Effector memory CD8-positive, alpha-beta T cell (primary cell): Measurements from ENCODE around the gene ZDHHC11.
"Not testable (repeated sequence)": the region's sequence is repeated elsewhere in the genome, so short reads cannot be mapped to it uniquely, and the experiment has no call there.

Experiments used
- ATAC-seq: fragments of 150-1000 bp; cut with Tn5 transposase; replicated peaks from 2 replicates; pipeline ENCODE4 v1.10.0; 2021; ENCODE audit warnings: mild to moderate bottlenecking, moderate library complexity
- DNase-seq, 3 experiments: peaks; one replicate each; pipeline ENCODE4 v3.0.0; 2021
- H3K27ac Mint-ChIP-seq, 2 donors: one replicate each; pipeline ENCODE4 v1.8.0; 2022; ENCODE audit warnings: mild to moderate bottlenecking in 2 of 2, mixed read lengths in 2 of 2, moderate library complexity in 2 of 2
- H3K27me3 Mint-ChIP-seq, 2 donors: one replicate each; pipeline ENCODE4 v1.8.0; 2022; ENCODE audit warnings: mixed read lengths in 2 of 2
- H3K36me3 Mint-ChIP-seq: one replicate; pipeline ENCODE4 v1.8.0; 2022; ENCODE audit warnings: mild to moderate bottlenecking, moderate library complexity, mixed read lengths; ENCODE audit not compliant: insufficient read depth
- H3K4me1 Mint-ChIP-seq, 2 donors: one replicate each; pipeline ENCODE4 v1.8.0; 2022; ENCODE audit warnings: low read depth in 2 of 2, mixed read lengths in 2 of 2
- H3K4me3 Mint-ChIP-seq, 2 donors: one replicate each; pipeline ENCODE4 v1.8.0; 2022; ENCODE audit warnings: mild to moderate bottlenecking in 2 of 2, mixed read lengths in 2 of 2, moderate library complexity in 2 of 2
- H3K9me3 Mint-ChIP-seq, 2 donors: one replicate each; pipeline ENCODE4 v1.8.0; 2022; ENCODE audit warnings: mixed read lengths in 2 of 2

Gene ZDHHC11

GRCh38 chr5:756865-757345, 93.9 kb downstream of the ZDHHC11 start:
- H3K36me3 Mint-ChIP-seq: peaks cover 43% of the 10 kb centered on the region
- peak overlapping the region in 1 of 2 donors; percentile 98 for H3K27ac Mint-ChIP-seq
- H3K9me3 Mint-ChIP-seq: no peaks in the 10 kb centered on the region
- peak overlapping the region in 1 of 2 donors; percentile 83 for H3K4me3 Mint-ChIP-seq
- ATAC-seq (peak; percentile 18), DNase-seq (no peak)
- peaks cover 24 to 35% of the 10 kb centered on the region in 2 donors for H3K4me1 Mint-ChIP-seq
- peaks cover 30% of the 10 kb centered on the region in 2 donors for H3K27me3 Mint-ChIP-seq

- Mint-ChIP-seq H3K9me3 (no peaks in the 10 kb centered on the region), H3K4me3 (no peak overlapping the region), H3K27me3 (peaks cover 30% of the 10 kb centered on the region in 2 donors), H3K27ac (peak overlapping the region in 1 of 2 donors; percentile 98), H3K36me3 (peaks cover 39% of the 10 kb centered on the region), H3K4me1 (peaks cover 24 to 34% of the 10 kb centered on the region in 2 donors)
- no peak for ATAC-seq
- DNase-seq: no peak
Measured at GRCh38 chr5:756171-756570, 94.6 kb downstream of the ZDHHC11 start.

GRCh38 chr5:754143-754632, 96.6 kb downstream of the ZDHHC11 start:
- Mint-ChIP-seq H3K27me3 (peaks cover 24 to 28% of the 10 kb centered on the region in 2 donors), H3K4me1 (peaks cover 20 to 30% of the 10 kb centered on the region in 2 donors), H3K36me3 (peaks cover 27% of the 10 kb centered on the region)
- not testable (repeated sequence) for H3K9me3 Mint-ChIP-seq, H3K27ac Mint-ChIP-seq, ATAC-seq, H3K4me3 Mint-ChIP-seq, DNase-seq

- ATAC-seq, DNase-seq, H3K27ac Mint-ChIP-seq, H3K4me3 Mint-ChIP-seq, H3K9me3 Mint-ChIP-seq: not testable (repeated sequence)
- Mint-ChIP-seq H3K27me3 (peaks cover 20 to 23% of the 10 kb centered on the region in 2 donors), H3K4me1 (peaks cover 15 to 25% of the 10 kb centered on the region in 2 donors), H3K36me3 (peaks cover 23% of the 10 kb centered on the region)
Measured at GRCh38 chr5:753567-754142, 97.1 kb downstream of the ZDHHC11 start.

- Mint-ChIP-seq H3K36me3 (peaks cover 17% of the 10 kb centered on the region), H3K27me3 (peaks cover 17 to 21% of the 10 kb centered on the region in 2 donors), H3K4me1 (peaks cover 7 to 16% of the 10 kb centered on the region in 2 donors)
- not testable (repeated sequence) for H3K4me3 Mint-ChIP-seq, ATAC-seq, H3K9me3 Mint-ChIP-seq, H3K27ac Mint-ChIP-seq, DNase-seq
Measured at GRCh38 chr5:752532-753115, 98.2 kb downstream of the ZDHHC11 start.

GRCh38 chr5:751992-752391, 98.8 kb downstream of the ZDHHC11 start:
- H3K9me3 Mint-ChIP-seq, H3K4me3 Mint-ChIP-seq, DNase-seq, ATAC-seq, H3K27ac Mint-ChIP-seq: not testable (repeated sequence)
- Mint-ChIP-seq H3K36me3 (peaks cover 11% of the 10 kb centered on the region), H3K27me3 (peaks cover 10 to 15% of the 10 kb centered on the region in 2 donors), H3K4me1 (peaks cover 5 to 11% of the 10 kb centered on the region in 2 donors)

- no peak for ATAC-seq
- H3K27ac Mint-ChIP-seq: no peak overlapping the region
- H3K4me3 Mint-ChIP-seq: no peak overlapping the region
- peaks cover 6% of the 10 kb centered on the region for H3K36me3 Mint-ChIP-seq
- H3K9me3 Mint-ChIP-seq: no peaks in the 10 kb centered on the region
- H3K27me3 Mint-ChIP-seq: peaks cover 5 to 12% of the 10 kb centered on the region in 2 donors
- DNase-seq: no peak
- H3K4me1 Mint-ChIP-seq: peaks cover 5 to 7% of the 10 kb centered on the region in 2 donors
Measured at GRCh38 chr5:751496-751895, 99.3 kb downstream of the ZDHHC11 start.

GRCh38 chr5:750226-750625, 100.6 kb downstream of the ZDHHC11 start:
- not testable (repeated sequence) for H3K36me3 Mint-ChIP-seq, H3K4me3 Mint-ChIP-seq, H3K4me1 Mint-ChIP-seq, DNase-seq, H3K27ac Mint-ChIP-seq, H3K9me3 Mint-ChIP-seq, ATAC-seq, H3K27me3 Mint-ChIP-seq

- H3K9me3 Mint-ChIP-seq: no peaks in the 10 kb centered on the region
- H3K4me3 Mint-ChIP-seq: no peak overlapping the region
- peaks cover 0 to 3% of the 10 kb centered on the region in 2 donors for H3K27me3 Mint-ChIP-seq
- H3K4me1 Mint-ChIP-seq: peaks cover 1 to 2% of the 10 kb centered on the region in 2 donors
- H3K27ac Mint-ChIP-seq: no peak overlapping the region
- H3K36me3 Mint-ChIP-seq: no peaks in the 10 kb centered on the region
- DNase-seq (no peak), ATAC-seq (no peak)
Measured at GRCh38 chr5:749101-749670, 101.6 kb downstream of the ZDHHC11 start.

- not testable (repeated sequence) for DNase-seq, H3K9me3 Mint-ChIP-seq, H3K27me3 Mint-ChIP-seq, H3K4me1 Mint-ChIP-seq, H3K27ac Mint-ChIP-seq, H3K36me3 Mint-ChIP-seq, H3K4me3 Mint-ChIP-seq, ATAC-seq
Measured at GRCh38 chr5:748011-748980, 102.5 kb downstream of the ZDHHC11 start.

- H3K9me3 Mint-ChIP-seq, H3K4me1 Mint-ChIP-seq, H3K27ac Mint-ChIP-seq, H3K36me3 Mint-ChIP-seq, H3K27me3 Mint-ChIP-seq, H3K4me3 Mint-ChIP-seq, DNase-seq: not testable (repeated sequence)
- peak; percentile 62 for ATAC-seq
Measured at GRCh38 chr5:747303-747844, 103.4 kb downstream of the ZDHHC11 start.

- Mint-ChIP-seq H3K9me3 (no peaks in the 10 kb centered on the region), H3K4me1 (peaks cover 0 to 2% of the 10 kb centered on the region in 2 donors), H3K4me3 (no peak overlapping the region), H3K36me3 (no peaks in the 10 kb centered on the region), H3K27ac (no peak overlapping the region), H3K27me3 (no peaks in the 10 kb centered on the region)
- DNase-seq: no peak
- no peak for ATAC-seq
Measured at GRCh38 chr5:746258-746761, 104.5 kb downstream of the ZDHHC11 start.
